ENCODE results near the gene IDH1.

- TF ChIP-seq CTCF (IDR thresholded peaks at IDR 0.05; ENCODE audit: low read depth, low read length, poor library complexity, severe bottlenecking) (peak; percentile 68), EZH2phosphoT487 (IDR thresholded peaks at IDR 0.05; ENCODE audit: borderline replicate concordance, low read length) (no peak)
Measured at GRCh38 chr2:208254871-208255556, at the start of gene IDH1.
